AG09319 (cell line): ENCODE results near the gene SLC66A3.

Source experiments
- DNase-seq: peaks from one replicate; pipeline ENCODE4 v3.0.0-alpha.2; 2010; ENCODE audit warnings: low read depth; ENCODE audit errors: extremely low read depth
- CTCF ChIP-seq: IDR thresholded peaks from 2 replicates; pipeline ENCODE4 v1.5.1; 2011; ENCODE audit warnings: low read depth, mild to moderate bottlenecking, inconsistent platforms, low read length, moderate library complexity

The SLC66A3 gene

GRCh38 chr2:11187731-11188130 lies 32.5 kb downstream of the SLC66A3 start:
- TF ChIP-seq CTCF: no peak
- no peak for DNase-seq

- DNase-seq: no peak
- no peak for TF ChIP-seq CTCF
Observed at GRCh38 chr2:11196246-11196645, 41.0 kb downstream of the SLC66A3 start.

- TF ChIP-seq CTCF: no peak
- DNase-seq: no peak
Observed at GRCh38 chr2:11200651-11201050, 45.4 kb downstream of the SLC66A3 start.

GRCh38 chr2:11201969-11202368 lies 46.7 kb downstream of the SLC66A3 start:
- no peak for TF ChIP-seq CTCF
- no peak for DNase-seq

DNA sequence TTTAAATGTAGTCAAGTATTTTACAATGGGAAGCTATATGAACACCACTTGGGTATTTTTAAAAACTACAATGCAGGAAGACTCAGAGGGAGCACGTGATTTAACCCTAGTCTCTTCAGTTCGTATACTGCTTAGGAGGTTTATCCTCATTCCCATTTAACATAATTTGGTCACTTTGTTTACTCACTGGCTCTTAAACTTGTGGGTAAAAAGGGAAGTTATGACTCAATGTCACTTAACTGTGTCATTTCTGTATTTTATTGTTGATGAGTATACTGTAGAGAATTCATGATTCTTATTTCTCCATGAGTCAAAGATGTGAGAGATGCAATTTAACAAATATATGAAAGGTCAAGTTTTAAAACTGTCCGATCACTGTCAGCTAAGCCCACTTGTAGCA lies 48.2 kb downstream of the SLC66A3 start:
- TF ChIP-seq CTCF: no peak
- DNase-seq: no peak

DNA sequence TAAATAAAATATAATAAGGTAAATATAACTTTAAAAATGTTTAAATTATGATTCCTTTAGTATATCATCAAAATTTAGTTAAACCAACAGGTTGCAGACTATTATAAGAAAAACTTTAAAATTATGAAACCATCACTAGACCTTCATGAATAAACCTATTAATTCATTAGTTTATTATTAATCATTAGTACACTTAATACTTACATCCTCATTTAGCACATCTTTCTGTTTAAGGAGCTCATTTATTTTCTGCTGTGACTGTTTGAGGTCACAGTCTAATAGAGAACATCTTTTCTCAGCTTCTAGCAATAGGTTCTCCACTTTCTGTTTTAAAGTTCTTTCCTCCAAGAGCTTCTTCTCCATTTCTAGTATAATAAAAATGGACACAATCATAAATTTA lies 52.8 kb downstream of the SLC66A3 start:
- no peak for TF ChIP-seq CTCF
- no peak for DNase-seq

GRCh38 chr2:11212645-11213044 lies 57.4 kb downstream of the SLC66A3 start:
- no peak for DNase-seq
- TF ChIP-seq CTCF: no peak
